SK-N-SH treated with all-trans-retinoic acid at 6 μM for 48 hours (cell line): ENCODE measurements around the gene CTPS2.

Experiments used
- ATAC-seq: fragments of 200-7000 bp; cut with Tn5 transposase; 3 replicates; pipeline ENCODE4 v1.9.1; 2020; ENCODE audit warnings: mild to moderate bottlenecking, moderate library complexity
- ARNTL ChIP-seq: fragments of 450-650 bp; formaldehyde crosslinking; IDR thresholded peaks from 2 replicates; pipeline ENCODE4 v1.5.0; 2020; ENCODE audit warnings: low read depth, mild to moderate bottlenecking, moderate library complexity, borderline replicate concordance
- BACH2 ChIP-seq: fragments of 250-450 bp; sonication (Bioruptor Pico); IDR thresholded peaks from 2 replicates; pipeline ENCODE4 v1.9.0; 2021; ENCODE audit warnings: mild to moderate bottlenecking, borderline replicate concordance
- CREB5 ChIP-seq: fragments of 250-450 bp; sonication (Bioruptor Pico); IDR thresholded peaks from 2 replicates; pipeline ENCODE4 v1.5.1; 2020; ENCODE audit warnings: low read depth, mild to moderate bottlenecking, moderate library complexity
- GLIS3 ChIP-seq: fragments of 250-450 bp; sonication (Bioruptor Pico); IDR thresholded peaks from 2 replicates; pipeline ENCODE4 v1.5.0; 2020; ENCODE audit warnings: mild to moderate bottlenecking, moderate library complexity
- ISL1 ChIP-seq: fragments of 250-450 bp; sonication (Bioruptor Pico); IDR thresholded peaks from 2 replicates; pipeline ENCODE4 v2.1.2; 2022; ENCODE audit warnings: mild to moderate bottlenecking, moderate library complexity
- OSR1 ChIP-seq: fragments of 250-450 bp; sonication (Bioruptor Pico); IDR thresholded peaks from 2 replicates; pipeline ENCODE4 v1.8.0; 2022; ENCODE audit warnings: moderate library complexity, mild to moderate bottlenecking, inconsistent platforms
- PPARA ChIP-seq: fragments of 250-450 bp; sonication (Bioruptor Pico); IDR thresholded peaks from 2 replicates; pipeline ENCODE4 v1.5.0; 2020; ENCODE audit warnings: mild to moderate bottlenecking, borderline replicate concordance
- RARB ChIP-seq: fragments of 250-450 bp; sonication (Bioruptor Pico); IDR thresholded peaks from 2 replicates; pipeline ENCODE4 v1.8.0; 2021; ENCODE audit warnings: mild to moderate bottlenecking, moderate library complexity
- SNAI2 ChIP-seq: fragments of 250-450 bp; sonication (Bioruptor Pico); IDR thresholded peaks from 2 replicates; pipeline ENCODE4 v1.5.0; 2020; ENCODE audit warnings: mild to moderate bottlenecking, moderate library complexity
- TCF4 ChIP-seq: fragments of 250-450 bp; sonication (Bioruptor Pico); IDR thresholded peaks from 2 replicates; pipeline ENCODE4 v1.8.0; 2021; ENCODE audit warnings: mild to moderate bottlenecking, moderate library complexity, borderline replicate concordance
- TOX ChIP-seq: fragments of 250-450 bp; sonication (Bioruptor Pico); IDR thresholded peaks from 2 replicates; pipeline ENCODE4 v1.8.0; 2021; ENCODE audit warnings: mild to moderate bottlenecking, moderate library complexity, borderline replicate concordance
- ZC3H10 ChIP-seq: fragments of 250-450 bp; sonication (Bioruptor Pico); IDR thresholded peaks from 2 replicates; pipeline ENCODE4 v1.5.1; 2021; ENCODE audit warnings: mild to moderate bottlenecking, moderate library complexity
- ZFP3 ChIP-seq: fragments of 250-450 bp; sonication (Bioruptor Pico); IDR thresholded peaks from 2 replicates; pipeline ENCODE4 v1.5.0; 2020; ENCODE audit warnings: mild to moderate bottlenecking, moderate library complexity
- ZFP30 ChIP-seq: fragments of 450-650 bp; formaldehyde crosslinking; IDR thresholded peaks from 2 replicates; pipeline ENCODE4 v1.5.0; 2022; ENCODE audit warnings: mild to moderate bottlenecking, moderate library complexity
- ZNF565 ChIP-seq: fragments of 450-650 bp; formaldehyde crosslinking; conservative IDR thresholded peaks from 2 replicates; pipeline ENCODE4 v1.5.0; 2020; ENCODE audit warnings: low read depth, mild to moderate bottlenecking, moderate library complexity
- ZNF70 ChIP-seq: fragments of 450-650 bp; formaldehyde crosslinking; IDR thresholded peaks from 2 replicates; pipeline ENCODE4 v1.5.0; 2020; ENCODE audit warnings: mild to moderate bottlenecking, moderate library complexity
- TF ChIP-seq, protein P1 (sequence below): fragments of 250-450 bp; sonication (Bioruptor Pico); IDR thresholded peaks from 2 replicates; pipeline ENCODE4 v1.8.0; 2020; ENCODE audit warnings: mild to moderate bottlenecking, moderate library complexity, borderline replicate concordance
- TF ChIP-seq, protein P2 (sequence below): fragments of 250-450 bp; sonication (Bioruptor Pico); IDR thresholded peaks from 2 replicates; pipeline ENCODE4 v1.5.1; 2021; ENCODE audit warnings: mild to moderate bottlenecking, moderate library complexity
- TF ChIP-seq, protein P3 (sequence below): fragments of 250-450 bp; sonication (Bioruptor Pico); IDR thresholded peaks from 2 replicates; pipeline ENCODE4 v1.8.0; 2021; ENCODE audit warnings: low read depth, mild to moderate bottlenecking, moderate library complexity, borderline replicate concordance

The CTPS2 gene

DNA sequence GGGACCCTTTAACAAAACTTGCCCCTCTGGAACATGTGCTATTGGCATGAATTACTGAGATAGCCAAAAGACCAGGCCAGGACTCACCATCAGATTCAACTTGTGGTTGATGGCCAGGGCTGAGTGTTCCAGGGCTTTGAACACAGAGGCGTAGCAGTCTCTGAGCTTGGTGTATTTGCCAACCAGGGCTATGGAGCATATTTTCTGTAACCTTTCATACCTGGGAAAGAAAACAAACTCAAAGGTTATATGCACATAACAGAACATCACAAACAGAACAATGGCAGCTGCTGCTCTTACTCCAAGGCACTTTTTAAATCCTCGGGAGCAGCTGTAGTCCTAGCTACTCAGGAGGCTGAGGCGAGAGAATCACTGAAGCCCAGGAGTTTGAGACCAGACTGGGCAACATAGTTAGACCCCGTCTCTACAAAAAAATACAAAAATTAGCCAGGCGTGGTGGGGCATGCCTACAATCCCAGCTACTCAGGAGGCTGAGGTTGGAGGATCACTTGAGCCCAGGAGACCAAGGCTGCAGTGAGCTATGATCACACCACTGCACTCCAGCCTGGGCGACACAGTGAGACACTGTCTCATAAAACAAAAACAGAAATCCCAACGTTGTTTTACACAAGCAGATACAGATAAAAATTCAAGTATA is 29.3 kb downstream of the CTPS2 start:
- no peak for ATAC-seq

DNA sequence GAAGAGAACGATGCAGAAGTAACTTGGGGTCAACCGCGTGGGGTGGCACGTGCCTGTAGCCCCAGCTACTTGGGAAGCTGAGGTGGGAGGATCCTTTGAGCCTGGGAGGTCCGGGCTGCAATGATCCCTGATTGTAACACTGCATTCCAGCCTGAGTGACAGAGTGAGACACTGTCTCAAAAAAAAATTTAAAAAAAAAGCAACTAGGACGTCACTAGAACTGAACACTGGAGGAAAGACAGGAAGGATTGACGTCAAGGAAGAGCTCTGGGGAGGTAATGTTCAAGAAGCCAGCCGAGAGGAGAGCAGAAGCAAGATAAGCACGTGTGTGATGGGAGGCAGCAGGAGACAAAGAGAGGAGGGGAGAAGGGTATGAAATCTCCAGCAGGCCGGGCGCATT is 33.8 kb downstream of the CTPS2 start:
- TF ChIP-seq GLIS3 (CRISPR knock-in tag), result no peak
- no peak for ATAC-seq

More for the DNA sequence above, 29.3 kb downstream of the CTPS2 start:
- TF ChIP-seq GLIS3 (CRISPR knock-in tag), result no peak
- TF ChIP-seq, protein P1, sequence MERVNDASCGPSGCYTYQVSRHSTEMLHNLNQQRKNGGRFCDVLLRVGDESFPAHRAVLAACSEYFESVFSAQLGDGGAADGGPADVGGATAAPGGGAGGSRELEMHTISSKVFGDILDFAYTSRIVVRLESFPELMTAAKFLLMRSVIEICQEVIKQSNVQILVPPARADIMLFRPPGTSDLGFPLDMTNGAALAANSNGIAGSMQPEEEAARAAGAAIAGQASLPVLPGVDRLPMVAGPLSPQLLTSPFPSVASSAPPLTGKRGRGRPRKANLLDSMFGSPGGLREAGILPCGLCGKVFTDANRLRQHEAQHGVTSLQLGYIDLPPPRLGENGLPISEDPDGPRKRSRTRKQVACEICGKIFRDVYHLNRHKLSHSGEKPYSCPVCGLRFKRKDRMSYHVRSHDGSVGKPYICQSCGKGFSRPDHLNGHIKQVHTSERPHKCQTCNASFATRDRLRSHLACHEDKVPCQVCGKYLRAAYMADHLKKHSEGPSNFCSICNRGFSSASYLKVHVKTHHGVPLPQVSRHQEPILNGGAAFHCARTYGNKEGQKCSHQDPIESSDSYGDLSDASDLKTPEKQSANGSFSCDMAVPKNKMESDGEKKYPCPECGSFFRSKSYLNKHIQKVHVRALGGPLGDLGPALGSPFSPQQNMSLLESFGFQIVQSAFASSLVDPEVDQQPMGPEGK, result no peak
- no peak for TF ChIP-seq RARB (CRISPR knock-in tag)
- no peak for TF ChIP-seq TOX
- no peak for TF ChIP-seq OSR1 (CRISPR knock-in tag)
- no peak for TF ChIP-seq PPARA
- TF ChIP-seq CREB5, result no peak
- TF ChIP-seq BACH2 (CRISPR knock-in tag), result no peak
- no peak for TF ChIP-seq ZC3H10 (CRISPR knock-in tag)
- TF ChIP-seq ARNTL (CRISPR knock-in tag), result no peak
- no peak for TF ChIP-seq ZNF565 (CRISPR knock-in tag)
- no peak for TF ChIP-seq ZFP3 (CRISPR knock-in tag)
- TF ChIP-seq ZNF70, result no peak
- TF ChIP-seq, all 23 proteins: peak for 0

DNA sequence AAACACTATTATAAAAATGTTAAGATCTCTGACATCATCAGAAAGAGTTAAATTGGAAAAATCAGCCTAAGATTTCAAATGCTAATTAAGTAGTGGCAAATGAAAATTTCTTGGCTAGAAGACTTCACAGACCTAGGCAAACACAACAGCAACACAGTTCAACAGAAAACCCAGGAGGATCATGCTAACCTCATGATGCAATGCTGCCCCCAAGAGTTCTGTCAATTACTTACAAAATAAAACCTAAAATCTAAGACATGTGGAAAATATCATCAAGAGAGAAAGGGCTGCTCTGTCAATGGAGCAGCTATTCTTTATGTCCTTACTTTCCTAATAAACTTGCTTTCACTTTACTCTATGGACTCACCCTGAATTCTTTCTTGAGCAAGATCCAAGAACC is 41.5 kb downstream of the CTPS2 start:
- ATAC-seq, result peak; percentile 92
- no peak for TF ChIP-seq SNAI2
- TF ChIP-seq BACH2 (CRISPR knock-in tag), result no peak
- no peak for TF ChIP-seq RARB (CRISPR knock-in tag)
- TF ChIP-seq ISL1 (CRISPR knock-in tag), result no peak
- TF ChIP-seq ZNF70, result no peak
- TF ChIP-seq ZFP30 (CRISPR knock-in tag), result no peak
- no peak for TF ChIP-seq TCF4 (CRISPR knock-in tag)
- TF ChIP-seq, protein P1, result no peak

GRCh38 chrX:16666541-16666940 is 45.9 kb downstream of the CTPS2 start:
- no peak for TF ChIP-seq RARB (CRISPR knock-in tag)
- TF ChIP-seq ISL1 (CRISPR knock-in tag), result no peak
- TF ChIP-seq OSR1 (CRISPR knock-in tag), result no peak
- TF ChIP-seq, protein P2, sequence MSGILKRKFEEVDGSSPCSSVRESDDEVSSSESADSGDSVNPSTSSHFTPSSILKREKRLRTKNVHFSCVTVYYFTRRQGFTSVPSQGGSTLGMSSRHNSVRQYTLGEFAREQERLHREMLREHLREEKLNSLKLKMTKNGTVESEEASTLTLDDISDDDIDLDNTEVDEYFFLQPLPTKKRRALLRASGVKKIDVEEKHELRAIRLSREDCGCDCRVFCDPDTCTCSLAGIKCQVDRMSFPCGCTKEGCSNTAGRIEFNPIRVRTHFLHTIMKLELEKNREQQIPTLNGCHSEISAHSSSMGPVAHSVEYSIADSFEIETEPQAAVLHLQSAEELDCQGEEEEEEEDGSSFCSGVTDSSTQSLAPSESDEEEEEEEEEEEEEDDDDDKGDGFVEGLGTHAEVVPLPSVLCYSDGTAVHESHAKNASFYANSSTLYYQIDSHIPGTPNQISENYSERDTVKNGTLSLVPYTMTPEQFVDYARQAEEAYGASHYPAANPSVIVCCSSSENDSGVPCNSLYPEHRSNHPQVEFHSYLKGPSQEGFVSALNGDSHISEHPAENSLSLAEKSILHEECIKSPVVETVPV, result no peak
- no peak for TF ChIP-seq ZC3H10 (CRISPR knock-in tag)
- no peak for TF ChIP-seq ZFP30 (CRISPR knock-in tag)
- TF ChIP-seq ARNTL (CRISPR knock-in tag), result no peak
- ATAC-seq, result peak; percentile 41

DNA sequence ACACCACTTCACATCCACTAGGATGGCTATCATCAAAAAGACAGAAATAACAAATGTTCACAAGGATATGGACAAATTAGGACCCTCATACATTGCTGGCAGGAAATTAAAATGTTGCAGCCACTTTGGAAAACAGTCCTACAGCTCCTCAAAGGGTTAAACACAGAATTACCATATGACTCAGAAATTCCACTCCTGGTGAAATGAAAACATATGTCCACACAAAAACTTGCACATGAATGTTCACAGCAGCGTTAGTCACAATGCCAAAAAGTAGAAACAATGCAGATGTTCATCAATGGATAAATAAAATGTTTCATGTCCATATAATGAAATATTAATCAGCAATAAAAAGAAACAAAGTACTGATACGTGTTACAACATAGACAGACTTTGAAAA is 47.4 kb downstream of the CTPS2 start:
- ATAC-seq, result peak; percentile 10; the same call in 1 of the 3 replicates
- TF ChIP-seq GLIS3 (CRISPR knock-in tag) (no peak), ZFP3 (CRISPR knock-in tag) (no peak)
- TF ChIP-seq, protein P2, result no peak
- TF ChIP-seq, protein P3, sequence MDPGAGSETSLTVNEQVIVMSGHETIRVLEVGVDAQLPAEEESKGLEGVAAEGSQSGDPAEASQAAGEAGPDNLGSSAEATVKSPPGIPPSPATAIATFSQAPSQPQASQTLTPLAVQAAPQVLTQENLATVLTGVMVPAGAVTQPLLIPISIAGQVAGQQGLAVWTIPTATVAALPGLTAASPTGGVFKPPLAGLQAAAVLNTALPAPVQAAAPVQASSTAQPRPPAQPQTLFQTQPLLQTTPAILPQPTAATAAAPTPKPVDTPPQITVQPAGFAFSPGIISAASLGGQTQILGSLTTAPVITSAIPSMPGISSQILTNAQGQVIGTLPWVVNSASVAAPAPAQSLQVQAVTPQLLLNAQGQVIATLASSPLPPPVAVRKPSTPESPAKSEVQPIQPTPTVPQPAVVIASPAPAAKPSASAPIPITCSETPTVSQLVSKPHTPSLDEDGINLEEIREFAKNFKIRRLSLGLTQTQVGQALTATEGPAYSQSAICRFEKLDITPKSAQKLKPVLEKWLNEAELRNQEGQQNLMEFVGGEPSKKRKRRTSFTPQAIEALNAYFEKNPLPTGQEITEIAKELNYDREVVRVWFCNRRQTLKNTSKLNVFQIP, result no peak
